NCI-H1092 treated with DMSO at 0.1 percent for 48 hours (cell line): ENCODE data around the gene ZNF561.

Experiments used
- DNase-seq: peaks from one replicate; lab custom pipeline; 2025; lab: John Stamatoyannopoulos, UW

The ZNF561 gene

GRCh38 chr19:9580728-9581127 lies 40.3 kb downstream of the ZNF561 start:
- no peak for DNase-seq

GRCh38 chr19:9570255-9570654 lies 50.8 kb downstream of the ZNF561 start:
- no peak for DNase-seq

GRCh38 chr19:9566729-9567128 lies 54.3 kb downstream of the ZNF561 start:
- no peak for DNase-seq

GRCh38 chr19:9565900-9566705 lies 54.9 kb downstream of the ZNF561 start:
- DNase-seq, result no peak
